K562 (cell line): Measurements from ENCODE around the gene CTSD.

Experiments
- CREB1 ChIP-seq, 2 experiments: sonication (generic) in 1 of 2; formaldehyde crosslinking in 1 of 2; IDR thresholded peaks; 2 replicates each; pipeline versions ENCODE4 v1.6.1 to v1.8.0; 2012 to 2022; ENCODE audit warnings: inconsistent platforms in 1 of 2, mild to moderate bottlenecking in 1 of 2, missing genetic modification reagents in 1 of 2, moderate library complexity in 1 of 2
- EHMT2 ChIP-seq: fragments of 450-650 bp; IDR thresholded peaks from 2 replicates; pipeline ENCODE4 v1.6.1; 2018; ENCODE audit warnings: antibody characterized with exemption
- JUND ChIP-seq, 2 experiments: IDR thresholded peaks; 2 replicates in 1 of 2; 3 replicates in 1 of 2; pipeline ENCODE4 v1.6.1; 2011; ENCODE audit warnings: borderline replicate concordance in 2 of 2, low read depth in 2 of 2, low read length in 2 of 2, improper control_type of control experiment in 1 of 2, missing biosample characterization in 1 of 2, missing genetic modification characterization in 1 of 2, missing genetic modification reagents in 1 of 2
- RAD21 ChIP-seq, 2 experiments: fragments of 250-450 bp in 1 of 2; fragments of 450-650 bp in 1 of 2; sonication (Bioruptor Pico) in 1 of 2; formaldehyde crosslinking in 1 of 2; IDR thresholded peaks in 1 of 2; conservative IDR thresholded peaks in 1 of 2; 2 replicates each; pipeline versions ENCODE4 v1.4.0 to v1.8.0; 2020 to 2022; ENCODE audit warnings: mild to moderate bottlenecking in 2 of 2, moderate library complexity in 1 of 2
- TEAD2 ChIP-seq: fragments of 450-650 bp; IDR thresholded peaks from 2 replicates; pipeline ENCODE4 v1.6.1; 2016; ENCODE audit warnings: missing genetic modification characterization, control low read depth, missing compliant biosample characterization
- ZNF707 ChIP-seq: fragments of 250-450 bp; sonication (Bioruptor Pico); conservative IDR thresholded peaks from 2 replicates; pipeline ENCODE4 v1.8.0; 2022; ENCODE audit warnings: inconsistent platforms, mild to moderate bottlenecking, moderate library complexity
- TF ChIP-seq, protein P1 (sequence below), 3 experiments: IDR thresholded peaks in 2 of 3; conservative IDR thresholded peaks in 1 of 3; 2 replicates each; pipeline ENCODE4 v1.5.1; 2011 to 2012; ENCODE audit warnings: low read length in 3 of 3, mild to moderate bottlenecking in 3 of 3, control low read depth in 2 of 3, improper control_type of control experiment in 1 of 3, inconsistent platforms in 1 of 3, low read depth in 1 of 3, mixed read lengths in 1 of 3, moderate library complexity in 1 of 3; ENCODE audit not compliant: insufficient read depth in 2 of 3

DNA sequence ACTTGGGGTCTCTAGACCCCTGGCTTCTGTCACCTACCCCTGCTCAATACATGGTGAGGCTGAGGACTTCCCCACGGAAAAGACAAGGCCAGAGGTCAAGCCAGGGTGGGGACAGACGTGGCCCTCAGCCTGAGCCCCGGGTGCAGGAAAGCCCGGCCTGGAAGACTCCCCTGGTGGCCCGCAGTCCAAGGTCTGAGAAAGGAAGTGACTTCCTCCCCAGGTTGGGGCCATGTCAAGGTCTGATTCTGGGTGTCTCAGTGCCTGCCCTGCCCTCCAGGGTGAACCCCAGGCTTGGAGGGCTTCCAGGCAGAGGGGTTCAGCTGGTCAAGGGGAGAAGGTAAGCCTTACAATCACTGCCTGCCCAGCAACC, 3.9 kb downstream of the CTSD start:
- TF ChIP-seq, protein P1, sequence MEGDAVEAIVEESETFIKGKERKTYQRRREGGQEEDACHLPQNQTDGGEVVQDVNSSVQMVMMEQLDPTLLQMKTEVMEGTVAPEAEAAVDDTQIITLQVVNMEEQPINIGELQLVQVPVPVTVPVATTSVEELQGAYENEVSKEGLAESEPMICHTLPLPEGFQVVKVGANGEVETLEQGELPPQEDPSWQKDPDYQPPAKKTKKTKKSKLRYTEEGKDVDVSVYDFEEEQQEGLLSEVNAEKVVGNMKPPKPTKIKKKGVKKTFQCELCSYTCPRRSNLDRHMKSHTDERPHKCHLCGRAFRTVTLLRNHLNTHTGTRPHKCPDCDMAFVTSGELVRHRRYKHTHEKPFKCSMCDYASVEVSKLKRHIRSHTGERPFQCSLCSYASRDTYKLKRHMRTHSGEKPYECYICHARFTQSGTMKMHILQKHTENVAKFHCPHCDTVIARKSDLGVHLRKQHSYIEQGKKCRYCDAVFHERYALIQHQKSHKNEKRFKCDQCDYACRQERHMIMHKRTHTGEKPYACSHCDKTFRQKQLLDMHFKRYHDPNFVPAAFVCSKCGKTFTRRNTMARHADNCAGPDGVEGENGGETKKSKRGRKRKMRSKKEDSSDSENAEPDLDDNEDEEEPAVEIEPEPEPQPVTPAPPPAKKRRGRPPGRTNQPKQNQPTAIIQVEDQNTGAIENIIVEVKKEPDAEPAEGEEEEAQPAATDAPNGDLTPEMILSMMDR (IDR thresholded peaks at IDR 0.05 in 2 of 3, conservative IDR thresholded peaks at IDR 0.05 in 1 of 3; ENCODE audit: insufficient read depth in 2 of 3, low read depth in 1 of 3, low read length in 3 of 3): no peak
- TF ChIP-seq ZNF707 (CRISPR knock-in tag): no peak
- TF ChIP-seq RAD21 (CRISPR knock-in tag; conservative IDR thresholded peaks at IDR 0.05 in 1 of 2, IDR thresholded peaks at IDR 0.05 in 1 of 2): no peak
- TF ChIP-seq CREB1 (IDR thresholded peaks at IDR 0.05): no peak
- TF ChIP-seq CREB1 (CRISPR knock-in tag; IDR thresholded peaks at IDR 0.05): no peak
- TF ChIP-seq TEAD2: no peak
- no peak for TF ChIP-seq EHMT2
- no peak for TF ChIP-seq JUND (IDR thresholded peaks at IDR 0.05; ENCODE audit: borderline replicate concordance, low read depth, low read length)
- TF ChIP-seq JUND (tag; IDR thresholded peaks at IDR 0.05; ENCODE audit: borderline replicate concordance, low read depth, low read length): no peak
